Measurements from ENCODE around the gene DHRSX. TPM values are rescaled to one million over a fixed set of nuclear protein-coding genes. Genes with fewer than 3 reads are reported as not detected.
"Not testable (repeated sequence)": the region's sequence is repeated elsewhere in the genome, so short reads cannot be mapped to it uniquely, and the experiment has no call there.

The DHRSX gene
- polyA plus RNA-seq, 1 donor from 2014 or later, result 15.7 TPM

DNA sequence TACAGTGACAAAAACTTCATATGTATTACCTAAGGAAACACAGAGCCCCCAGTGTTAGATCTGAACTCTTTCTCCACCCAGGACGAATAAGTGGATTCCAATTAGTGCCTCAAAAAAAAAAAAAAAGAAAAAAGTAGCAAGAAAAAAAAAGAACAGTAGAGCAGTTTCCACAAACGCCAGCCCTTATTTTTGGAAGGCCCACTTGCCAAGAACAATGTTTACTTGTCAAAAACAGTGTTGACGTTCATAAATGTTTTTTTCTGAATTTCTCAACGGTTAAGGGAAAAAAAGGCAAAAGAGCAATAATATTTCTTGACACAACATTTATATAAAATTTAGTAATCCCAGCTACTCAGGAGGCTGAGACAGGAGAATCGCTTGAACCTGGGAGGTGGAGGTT lies 38.7 kb downstream of the DHRSX start:
- Histone ChIP-seq H3K27me3 (ENCODE audit: insufficient read depth, low read depth, low read length) (no peaks in the 10 kb centered on the region), H3K79me2 (replicated peaks; ENCODE audit: insufficient read depth, low read length) (no peaks in the 10 kb centered on the region), H3F3A (ENCODE audit: insufficient read depth, low read length, poor library complexity, severe bottlenecking) (no peaks in the 10 kb centered on the region), H3K4me3 (ENCODE audit: low read length) (no peak overlapping the region), H2AFZ (ENCODE audit: low read depth, low read length) (no peak overlapping the region), H4K20me1 (ENCODE audit: insufficient read depth) (no peaks in the 10 kb centered on the region), H3K27ac (ENCODE audit: low read length) (no peak overlapping the region), H3K9me2 (ENCODE audit: insufficient read depth, low read length) (no peaks in the 10 kb centered on the region), H3K4me2 (ENCODE audit: low read length) (no peak overlapping the region), H3K9me3 (ENCODE audit: low read length) (peaks cover 11% of the 10 kb centered on the region), H3K36me3 (ENCODE audit: insufficient read depth, low read length) (peaks cover 7% of the 10 kb centered on the region), H3K9ac (ENCODE audit: low read length) (no peak overlapping the region)
- TF ChIP-seq POLR2AphosphoS5 (IDR thresholded peaks at IDR 0.05) (no peak), RAD21 (conservative IDR thresholded peaks at IDR 0.05) (no peak), MXI1 (conservative IDR thresholded peaks at IDR 0.05; ENCODE audit: poor library complexity, severe bottlenecking) (no peak), EP300 (conservative IDR thresholded peaks at IDR 0.05; ENCODE audit: poor library complexity, severe bottlenecking) (no peak), SMC3 (conservative IDR thresholded peaks at IDR 0.05; ENCODE audit: poor library complexity) (no peak), TAF1 (IDR thresholded peaks at IDR 0.05; ENCODE audit: low read depth) (no peak), EZH2 (IDR thresholded peaks at IDR 0.05; ENCODE audit: borderline replicate concordance, insufficient read depth, low read length, poor library complexity, severe bottlenecking) (no peak)
- TF ChIP-seq, protein P1, sequence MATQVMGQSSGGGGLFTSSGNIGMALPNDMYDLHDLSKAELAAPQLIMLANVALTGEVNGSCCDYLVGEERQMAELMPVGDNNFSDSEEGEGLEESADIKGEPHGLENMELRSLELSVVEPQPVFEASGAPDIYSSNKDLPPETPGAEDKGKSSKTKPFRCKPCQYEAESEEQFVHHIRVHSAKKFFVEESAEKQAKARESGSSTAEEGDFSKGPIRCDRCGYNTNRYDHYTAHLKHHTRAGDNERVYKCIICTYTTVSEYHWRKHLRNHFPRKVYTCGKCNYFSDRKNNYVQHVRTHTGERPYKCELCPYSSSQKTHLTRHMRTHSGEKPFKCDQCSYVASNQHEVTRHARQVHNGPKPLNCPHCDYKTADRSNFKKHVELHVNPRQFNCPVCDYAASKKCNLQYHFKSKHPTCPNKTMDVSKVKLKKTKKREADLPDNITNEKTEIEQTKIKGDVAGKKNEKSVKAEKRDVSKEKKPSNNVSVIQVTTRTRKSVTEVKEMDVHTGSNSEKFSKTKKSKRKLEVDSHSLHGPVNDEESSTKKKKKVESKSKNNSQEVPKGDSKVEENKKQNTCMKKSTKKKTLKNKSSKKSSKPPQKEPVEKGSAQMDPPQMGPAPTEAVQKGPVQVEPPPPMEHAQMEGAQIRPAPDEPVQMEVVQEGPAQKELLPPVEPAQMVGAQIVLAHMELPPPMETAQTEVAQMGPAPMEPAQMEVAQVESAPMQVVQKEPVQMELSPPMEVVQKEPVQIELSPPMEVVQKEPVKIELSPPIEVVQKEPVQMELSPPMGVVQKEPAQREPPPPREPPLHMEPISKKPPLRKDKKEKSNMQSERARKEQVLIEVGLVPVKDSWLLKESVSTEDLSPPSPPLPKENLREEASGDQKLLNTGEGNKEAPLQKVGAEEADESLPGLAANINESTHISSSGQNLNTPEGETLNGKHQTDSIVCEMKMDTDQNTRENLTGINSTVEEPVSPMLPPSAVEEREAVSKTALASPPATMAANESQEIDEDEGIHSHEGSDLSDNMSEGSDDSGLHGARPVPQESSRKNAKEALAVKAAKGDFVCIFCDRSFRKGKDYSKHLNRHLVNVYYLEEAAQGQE (IDR thresholded peaks at IDR 0.05; ENCODE audit: borderline replicate concordance), result no peak
- TF ChIP-seq, protein P2, sequence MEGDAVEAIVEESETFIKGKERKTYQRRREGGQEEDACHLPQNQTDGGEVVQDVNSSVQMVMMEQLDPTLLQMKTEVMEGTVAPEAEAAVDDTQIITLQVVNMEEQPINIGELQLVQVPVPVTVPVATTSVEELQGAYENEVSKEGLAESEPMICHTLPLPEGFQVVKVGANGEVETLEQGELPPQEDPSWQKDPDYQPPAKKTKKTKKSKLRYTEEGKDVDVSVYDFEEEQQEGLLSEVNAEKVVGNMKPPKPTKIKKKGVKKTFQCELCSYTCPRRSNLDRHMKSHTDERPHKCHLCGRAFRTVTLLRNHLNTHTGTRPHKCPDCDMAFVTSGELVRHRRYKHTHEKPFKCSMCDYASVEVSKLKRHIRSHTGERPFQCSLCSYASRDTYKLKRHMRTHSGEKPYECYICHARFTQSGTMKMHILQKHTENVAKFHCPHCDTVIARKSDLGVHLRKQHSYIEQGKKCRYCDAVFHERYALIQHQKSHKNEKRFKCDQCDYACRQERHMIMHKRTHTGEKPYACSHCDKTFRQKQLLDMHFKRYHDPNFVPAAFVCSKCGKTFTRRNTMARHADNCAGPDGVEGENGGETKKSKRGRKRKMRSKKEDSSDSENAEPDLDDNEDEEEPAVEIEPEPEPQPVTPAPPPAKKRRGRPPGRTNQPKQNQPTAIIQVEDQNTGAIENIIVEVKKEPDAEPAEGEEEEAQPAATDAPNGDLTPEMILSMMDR (IDR thresholded peaks at IDR 0.05; ENCODE audit: poor library complexity, severe bottlenecking), result no peak

DNA sequence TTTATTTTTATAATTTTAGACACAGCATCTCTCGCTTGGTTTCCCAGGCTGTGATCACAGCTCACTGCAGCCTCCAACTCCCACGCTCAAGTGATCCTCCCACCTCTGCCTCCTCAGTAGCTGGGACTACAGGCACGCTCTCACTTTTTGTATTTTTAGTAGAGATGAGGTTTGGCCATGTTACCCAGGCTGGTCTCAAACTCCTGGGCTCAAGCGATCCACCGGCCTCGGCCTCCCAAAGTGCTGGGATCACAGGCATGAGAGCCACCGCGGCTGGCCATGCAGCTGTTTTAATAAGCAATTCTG lies 39.1 kb downstream of the DHRSX start:
- Histone ChIP-seq H3K4me2 (ENCODE audit: low read length) (no peak overlapping the region), H3K79me2 (replicated peaks; ENCODE audit: insufficient read depth, low read length) (no peaks in the 10 kb centered on the region)
- no peak for TF ChIP-seq POLR2AphosphoS5 (IDR thresholded peaks at IDR 0.05)
- no peak for TF ChIP-seq SMC3 (conservative IDR thresholded peaks at IDR 0.05; ENCODE audit: poor library complexity)
- TF ChIP-seq TAF1 (IDR thresholded peaks at IDR 0.05; ENCODE audit: low read depth), result no peak
- TF ChIP-seq, protein P2 (IDR thresholded peaks at IDR 0.05; ENCODE audit: poor library complexity, severe bottlenecking), result no peak
- TF ChIP-seq, protein P1 (IDR thresholded peaks at IDR 0.05; ENCODE audit: borderline replicate concordance), result no peak
- TF ChIP-seq MXI1 (conservative IDR thresholded peaks at IDR 0.05; ENCODE audit: poor library complexity, severe bottlenecking), result no peak
- TF ChIP-seq RAD21 (conservative IDR thresholded peaks at IDR 0.05), result no peak
- TF ChIP-seq EZH2 (IDR thresholded peaks at IDR 0.05; ENCODE audit: borderline replicate concordance, insufficient read depth, low read length, poor library complexity, severe bottlenecking), result no peak
- TF ChIP-seq EP300 (conservative IDR thresholded peaks at IDR 0.05; ENCODE audit: poor library complexity, severe bottlenecking), result no peak

DNA sequence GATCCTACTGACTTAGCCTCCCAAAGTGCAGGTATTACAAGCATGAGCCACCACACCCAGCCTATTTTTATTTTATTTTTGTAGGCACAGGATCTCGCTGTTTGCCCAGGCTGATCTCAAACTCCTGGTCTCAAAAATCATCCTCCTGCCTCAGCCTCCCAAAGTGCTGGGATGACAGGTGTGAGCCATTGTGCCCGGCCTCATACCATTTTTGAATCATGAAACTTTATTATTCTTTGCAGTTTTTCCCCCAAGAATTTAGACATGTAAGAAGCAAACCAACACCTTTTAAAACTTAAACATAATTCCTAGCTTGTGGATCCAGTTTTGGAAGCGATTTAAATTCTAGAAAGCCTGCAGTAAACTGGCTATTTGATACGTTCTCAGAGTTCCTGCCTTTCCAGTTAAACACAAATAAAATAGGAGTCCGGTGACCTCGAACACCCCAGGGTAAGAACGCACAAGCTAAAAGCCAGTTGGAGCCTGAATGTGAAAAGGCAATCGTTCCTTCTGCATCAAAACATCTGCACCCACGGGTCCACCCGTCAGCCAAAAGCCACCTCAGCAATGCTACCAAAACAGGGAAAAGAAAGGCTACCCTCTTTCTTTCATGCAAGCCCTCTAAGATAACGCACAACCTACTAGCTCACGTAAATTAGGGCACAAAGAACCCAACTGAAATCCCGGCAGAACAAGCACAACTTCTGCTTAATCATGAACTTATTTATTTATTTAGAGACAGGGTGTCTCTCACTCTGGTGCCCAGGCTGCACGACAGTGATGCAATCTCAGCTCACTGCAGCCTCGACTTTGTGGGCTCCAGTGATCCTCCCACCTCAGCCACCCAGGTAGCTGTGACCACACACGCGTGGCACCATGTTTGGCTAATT lies 39.7 kb downstream of the DHRSX start:
- not testable (repeated sequence) for H3K4me3 ChIP-seq (ENCODE audit: low read length); H3K9ac ChIP-seq (ENCODE audit: low read length); H3K9me2 ChIP-seq (ENCODE audit: insufficient read depth, low read length); H4K20me1 ChIP-seq (ENCODE audit: insufficient read depth); H2AFZ ChIP-seq (ENCODE audit: low read depth, low read length); H3K4me2 ChIP-seq (ENCODE audit: low read length); H3K79me2 ChIP-seq (replicated peaks; ENCODE audit: insufficient read depth, low read length); H3K27me3 ChIP-seq (ENCODE audit: insufficient read depth, low read depth, low read length); H3K27ac ChIP-seq (ENCODE audit: low read length); H3F3A ChIP-seq (ENCODE audit: insufficient read depth, low read length, poor library complexity, severe bottlenecking); H3K36me3 ChIP-seq (ENCODE audit: insufficient read depth, low read length)
- H3K9me3 ChIP-seq (ENCODE audit: low read length), result peaks cover 11% of the 10 kb centered on the region

More for the DNA sequence above, 39.1 kb downstream of the DHRSX start:
- peaks cover 11% of the 10 kb centered on the region for H3K9me3 ChIP-seq (ENCODE audit: low read length)
- no peaks in the 10 kb centered on the region for H3K27me3 ChIP-seq (ENCODE audit: insufficient read depth, low read depth, low read length)
- H4K20me1 ChIP-seq (ENCODE audit: insufficient read depth), result no peaks in the 10 kb centered on the region
- H3K36me3 ChIP-seq (ENCODE audit: insufficient read depth, low read length), result peaks cover 7% of the 10 kb centered on the region
- no peak overlapping the region for H3K4me3 ChIP-seq (ENCODE audit: low read length)
- no peak overlapping the region for H3K27ac ChIP-seq (ENCODE audit: low read length)
- H2AFZ ChIP-seq (ENCODE audit: low read depth, low read length), result no peak overlapping the region
- H3K9me2 ChIP-seq (ENCODE audit: insufficient read depth, low read length), result no peaks in the 10 kb centered on the region
- no peak overlapping the region for H3K9ac ChIP-seq (ENCODE audit: low read length)
- H3F3A ChIP-seq (ENCODE audit: insufficient read depth, low read length, poor library complexity, severe bottlenecking), result no peaks in the 10 kb centered on the region

Measured in neural cell (in vitro differentiated cells).